Stimulated activated naive CD8-positive, alpha-beta T cell treated with anti-CD3 and anti-CD28 coated beads, Interleukin-15, Interleukin-2, amounts not matched to agents 100 U/mL and 50 U/mL, for 24 hours (primary cell): ENCODE results near the gene SORBS1.
"Not testable (repeated sequence)": the region's sequence is repeated elsewhere in the genome, so short reads cannot be mapped to it uniquely, and the experiment has no call there.

ENCODE experiments used
- ATAC-seq: fragments of 150-1000 bp; cut with Tn5 transposase; one replicate; pipeline ENCODE4 v1.10.0; 2021
- DNase-seq: peaks from one replicate; pipeline ENCODE4 v3.0.0; 2021

SORBS1 gene

GRCh38 chr10:95389176-95389575, 172.0 kb downstream of the SORBS1 start:
- DNase-seq, result no peak
- no peak for ATAC-seq

GRCh38 chr10:95388539-95388938, 172.6 kb downstream of the SORBS1 start:
- ATAC-seq (no peak), DNase-seq (no peak)

GRCh38 chr10:95388109-95388471, 173.1 kb downstream of the SORBS1 start:
- no peak for DNase-seq
- no peak for ATAC-seq

GRCh38 chr10:95384011-95384704, 177.0 kb downstream of the SORBS1 start:
- ATAC-seq, result peak; percentile 63

GRCh38 chr10:95382596-95382995, 178.6 kb downstream of the SORBS1 start:
- ATAC-seq (no peak), DNase-seq (no peak)

More at GRCh38 chr10:95384011-95384704, 177.0 kb downstream of the SORBS1 start:
- DNase-seq, result no peak

GRCh38 chr10:95382174-95382573, 179.0 kb downstream of the SORBS1 start:
- ATAC-seq (no peak), DNase-seq (no peak)

- ATAC-seq, result no peak
- no peak for DNase-seq
Observed at GRCh38 chr10:95377950-95378349, 183.2 kb downstream of the SORBS1 start.

GRCh38 chr10:95375418-95375817, 185.8 kb downstream of the SORBS1 start:
- ATAC-seq (no peak), DNase-seq (no peak)

GRCh38 chr10:95374597-95375209, 186.5 kb downstream of the SORBS1 start:
- ATAC-seq (peak; percentile 86), DNase-seq (peak; percentile 75)

- ATAC-seq (no peak), DNase-seq (no peak)
Observed at GRCh38 chr10:95373660-95374059, 187.5 kb downstream of the SORBS1 start.

GRCh38 chr10:95364342-95364741, 196.8 kb downstream of the SORBS1 start:
- DNase-seq (no peak), ATAC-seq (no peak)

GRCh38 chr10:95363303-95363912, 197.8 kb downstream of the SORBS1 start:
- peak; percentile 46 for DNase-seq
- ATAC-seq, result no peak

GRCh38 chr10:95360122-95360714, 201.0 kb downstream of the SORBS1 start:
- no peak for ATAC-seq
- DNase-seq, result no peak

- ATAC-seq (no peak), DNase-seq (no peak)
Observed at GRCh38 chr10:95359466-95359865, 201.7 kb downstream of the SORBS1 start.

GRCh38 chr10:95356190-95356955, 204.8 kb downstream of the SORBS1 start:
- ATAC-seq (no peak), DNase-seq (no peak)

- DNase-seq (no peak), ATAC-seq (no peak)
Observed at GRCh38 chr10:95355301-95355700, 205.9 kb downstream of the SORBS1 start.

GRCh38 chr10:95354110-95354509, 207.1 kb downstream of the SORBS1 start:
- DNase-seq (no peak), ATAC-seq (no peak)

- ATAC-seq (no peak), DNase-seq (no peak)
Observed at GRCh38 chr10:95353123-95353522, 208.0 kb downstream of the SORBS1 start.

GRCh38 chr10:95352684-95353083, 208.5 kb downstream of the SORBS1 start:
- DNase-seq (no peak), ATAC-seq (no peak)

GRCh38 chr10:95350830-95351228, 210.3 kb downstream of the SORBS1 start:
- ATAC-seq (no peak), DNase-seq (no peak)

GRCh38 chr10:95350219-95350829, 210.8 kb downstream of the SORBS1 start:
- DNase-seq (no peak), ATAC-seq (no peak)

- not testable (repeated sequence) for DNase-seq, ATAC-seq
Observed at GRCh38 chr10:95347402-95347766, 213.8 kb downstream of the SORBS1 start.
